Measurements from ENCODE around the gene ENO2. TPM values are rescaled to one million over a fixed set of nuclear protein-coding genes. Genes with fewer than 3 reads are reported as not detected.

The ENO2 gene
- polyA plus RNA-seq, 1 donor: 14.8 TPM

DNA sequence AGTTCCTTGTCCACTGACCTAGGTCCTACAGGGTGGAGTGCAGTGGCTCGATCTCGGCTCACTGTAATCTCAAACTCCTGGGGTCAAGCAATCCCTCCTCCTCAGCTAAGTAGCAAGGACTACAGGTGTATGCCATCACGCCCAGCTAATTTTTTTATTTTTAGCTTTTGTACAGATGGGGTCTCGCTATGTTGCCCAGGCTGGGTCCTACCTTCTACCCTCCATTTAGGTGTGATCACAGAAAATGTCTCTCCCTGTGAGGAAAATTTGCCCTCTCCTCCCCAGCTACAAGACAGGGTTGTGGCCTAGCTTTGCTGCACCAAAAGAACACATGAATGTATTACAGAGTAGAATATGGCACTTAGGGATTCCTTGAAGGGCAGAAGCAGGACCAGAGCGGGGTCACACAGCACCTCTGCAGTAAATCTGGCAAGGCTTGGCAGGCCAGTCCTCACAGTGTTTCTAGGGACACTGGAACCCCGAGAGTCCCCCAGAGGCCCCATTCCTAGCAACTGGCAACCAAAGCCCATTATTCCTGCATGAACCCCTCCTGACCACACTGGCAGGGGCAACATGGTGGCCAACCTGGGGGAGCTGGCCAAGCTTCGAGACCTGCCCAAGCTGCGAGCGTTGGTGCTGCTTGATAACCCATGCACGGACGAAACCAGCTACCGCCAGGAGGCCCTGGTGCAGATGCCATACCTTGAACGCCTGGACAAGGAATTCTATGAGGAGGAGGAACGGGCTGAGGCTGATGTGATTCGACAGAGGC lies 2.0 kb upstream of the ENO2 start:
- no peak for DNase-seq

DNA sequence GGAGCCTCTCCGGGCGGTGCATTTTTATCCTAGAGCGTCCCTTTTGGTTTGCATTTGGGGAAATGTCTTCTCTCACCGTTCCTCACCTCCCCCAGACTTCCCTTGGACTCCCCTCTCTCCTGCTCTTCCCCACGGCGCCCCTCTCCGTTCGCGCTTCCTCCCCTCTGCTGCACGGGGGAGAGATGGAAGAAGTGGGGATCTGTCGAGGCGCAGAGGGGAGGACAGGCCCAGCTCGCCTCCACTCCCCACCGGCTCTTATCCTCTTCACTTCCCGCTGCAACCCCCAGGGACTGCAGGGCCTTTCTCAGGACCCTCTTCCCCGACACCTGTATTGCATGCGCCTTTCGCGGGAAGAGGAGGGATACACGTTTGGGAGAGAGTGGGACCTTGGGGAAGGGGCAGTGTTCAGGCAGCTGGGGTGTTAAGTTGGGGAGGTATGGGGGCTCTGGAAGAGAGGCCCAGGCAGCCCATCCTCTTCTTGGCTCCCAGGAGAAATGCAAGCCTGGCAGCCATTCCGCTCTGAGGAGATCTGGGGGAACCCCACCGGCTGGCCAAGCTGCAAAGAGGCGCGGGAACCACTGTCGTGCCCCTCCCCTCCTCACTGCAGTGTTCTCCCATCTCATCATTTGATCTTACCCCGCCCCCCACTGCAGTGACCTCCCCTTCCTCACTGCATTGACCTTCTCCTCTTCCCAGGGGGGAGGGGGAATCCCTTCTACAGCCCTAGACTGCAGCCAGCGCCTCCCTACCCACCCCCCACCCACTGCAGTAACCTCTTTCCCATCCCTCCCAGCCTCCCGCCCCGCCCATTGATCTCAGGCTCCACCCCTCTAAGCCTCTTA lies 788 bp downstream of the ENO2 start:
- DNase-seq: no peak

DNA sequence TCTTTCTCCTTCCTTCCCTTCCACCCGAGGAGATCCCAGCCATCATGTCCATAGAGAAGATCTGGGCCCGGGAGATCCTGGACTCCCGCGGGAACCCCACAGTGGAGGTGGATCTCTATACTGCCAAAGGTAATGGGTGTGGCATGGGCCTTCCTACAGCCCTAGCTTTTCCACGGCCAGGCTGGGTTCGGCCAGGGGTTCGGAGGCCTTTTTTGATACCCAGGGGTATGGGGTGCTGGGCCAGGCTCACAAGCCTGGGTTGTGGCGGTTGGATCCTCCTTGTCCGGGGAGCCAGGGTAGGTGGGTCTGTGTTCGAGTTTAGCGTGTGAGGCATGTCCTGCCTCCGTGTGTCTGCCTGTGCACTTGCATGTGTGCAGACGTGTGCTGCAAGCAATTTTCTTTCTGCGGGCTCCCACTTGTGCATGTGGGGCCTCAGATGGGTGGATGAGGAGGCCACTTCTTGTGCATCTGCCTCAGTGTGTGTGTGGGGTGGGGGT lies 1.5 kb downstream of the ENO2 start:
- no peak for DNase-seq

DNA sequence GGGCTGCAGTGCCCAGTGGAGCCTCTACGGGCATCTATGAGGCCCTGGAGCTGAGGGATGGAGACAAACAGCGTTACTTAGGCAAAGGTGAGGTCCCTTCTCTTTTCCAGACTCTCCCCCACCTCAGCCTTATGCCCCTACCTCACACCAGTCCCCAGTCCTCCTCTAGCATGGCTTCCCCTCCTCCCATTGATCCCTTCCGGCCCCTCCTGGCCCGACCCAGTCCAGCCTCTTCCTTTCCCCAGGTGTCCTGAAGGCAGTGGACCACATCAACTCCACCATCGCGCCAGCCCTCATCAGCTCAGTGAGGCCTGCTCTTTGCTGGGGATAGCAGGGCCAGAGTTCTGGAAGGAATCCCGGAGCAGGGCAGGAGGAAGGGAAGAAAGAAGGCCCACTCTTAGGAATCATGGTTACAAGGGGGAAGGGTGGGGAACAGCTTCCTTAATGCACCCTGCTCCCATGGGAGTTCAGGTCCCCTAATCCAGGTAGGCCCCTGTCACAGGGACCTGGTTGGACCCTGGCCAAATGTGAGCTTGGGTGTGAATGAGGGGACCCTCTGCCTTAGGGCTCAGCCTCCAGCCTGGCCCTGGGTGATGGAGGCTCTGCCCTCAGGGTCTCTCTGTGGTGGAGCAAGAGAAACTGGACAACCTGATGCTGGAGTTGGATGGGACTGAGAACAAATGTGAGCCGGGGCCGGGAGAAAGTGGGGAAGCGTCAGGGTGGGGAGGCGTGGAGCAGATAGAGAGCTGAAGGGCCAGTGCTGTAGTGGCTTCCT lies 2.2 kb downstream of the ENO2 start:
- DNase-seq: no peak

DNA sequence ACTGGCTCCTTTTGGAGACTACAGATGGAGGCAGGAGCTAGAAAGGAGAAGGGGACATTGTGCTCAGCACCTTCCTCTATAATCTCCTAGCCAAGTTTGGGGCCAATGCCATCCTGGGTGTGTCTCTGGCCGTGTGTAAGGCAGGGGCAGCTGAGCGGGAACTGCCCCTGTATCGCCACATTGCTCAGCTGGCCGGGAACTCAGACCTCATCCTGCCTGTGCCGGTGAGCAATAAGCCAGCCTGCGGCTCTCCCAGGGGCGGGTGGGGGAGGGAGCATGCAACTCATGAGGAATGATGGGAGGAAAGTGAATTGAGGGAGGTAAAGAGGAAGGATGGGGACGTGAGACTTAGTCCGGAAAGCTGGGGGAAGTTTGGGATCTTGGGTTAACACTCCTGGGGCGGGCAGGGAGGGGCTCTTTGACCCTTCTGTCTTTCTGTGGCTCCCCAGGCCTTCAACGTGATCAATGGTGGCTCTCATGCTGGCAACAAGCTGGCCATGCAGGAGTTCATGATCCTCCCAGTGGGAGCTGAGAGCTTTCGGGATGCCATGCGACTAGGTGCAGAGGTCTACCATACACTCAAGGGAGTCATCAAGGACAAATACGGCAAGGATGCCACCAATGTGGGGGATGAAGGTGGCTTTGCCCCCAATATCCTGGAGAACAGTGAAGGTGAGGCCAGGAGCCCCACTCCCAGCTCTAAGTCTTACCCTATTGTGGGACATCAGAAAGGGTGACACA lies 3.3 kb downstream of the ENO2 start:
- no peak for DNase-seq

DNA sequence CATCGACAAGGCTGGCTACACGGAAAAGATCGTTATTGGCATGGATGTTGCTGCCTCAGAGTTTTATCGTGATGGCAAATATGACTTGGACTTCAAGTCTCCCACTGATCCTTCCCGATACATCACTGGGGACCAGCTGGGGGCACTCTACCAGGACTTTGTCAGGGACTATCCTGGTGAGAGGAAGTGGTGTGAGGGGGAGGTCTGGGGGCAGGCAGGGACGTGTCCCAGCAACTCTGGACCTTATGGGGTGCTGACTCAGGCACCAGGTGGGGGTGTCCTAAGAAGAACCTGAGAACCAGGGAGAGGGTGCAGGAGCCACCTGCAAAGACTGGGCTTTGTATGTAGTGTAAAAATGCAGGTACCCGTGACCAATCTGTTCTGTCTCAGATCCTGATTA lies 5.2 kb downstream of the ENO2 start:
- DNase-seq: no peak

DNA sequence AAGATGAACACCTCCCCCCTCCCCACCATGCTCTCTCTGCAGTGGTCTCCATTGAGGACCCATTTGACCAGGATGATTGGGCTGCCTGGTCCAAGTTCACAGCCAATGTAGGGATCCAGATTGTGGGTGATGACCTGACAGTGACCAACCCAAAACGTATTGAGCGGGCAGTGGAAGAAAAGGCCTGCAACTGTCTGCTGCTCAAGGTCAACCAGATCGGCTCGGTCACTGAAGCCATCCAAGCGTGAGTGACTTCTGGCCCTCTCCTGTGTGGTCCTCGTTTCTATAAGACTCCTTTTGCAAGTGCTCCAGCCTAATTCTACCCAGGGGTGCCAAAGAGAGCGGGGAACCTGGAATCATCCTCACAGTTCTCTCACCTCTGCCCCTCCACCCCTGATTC lies 7.2 kb downstream of the ENO2 start:
- no peak for DNase-seq

DNA sequence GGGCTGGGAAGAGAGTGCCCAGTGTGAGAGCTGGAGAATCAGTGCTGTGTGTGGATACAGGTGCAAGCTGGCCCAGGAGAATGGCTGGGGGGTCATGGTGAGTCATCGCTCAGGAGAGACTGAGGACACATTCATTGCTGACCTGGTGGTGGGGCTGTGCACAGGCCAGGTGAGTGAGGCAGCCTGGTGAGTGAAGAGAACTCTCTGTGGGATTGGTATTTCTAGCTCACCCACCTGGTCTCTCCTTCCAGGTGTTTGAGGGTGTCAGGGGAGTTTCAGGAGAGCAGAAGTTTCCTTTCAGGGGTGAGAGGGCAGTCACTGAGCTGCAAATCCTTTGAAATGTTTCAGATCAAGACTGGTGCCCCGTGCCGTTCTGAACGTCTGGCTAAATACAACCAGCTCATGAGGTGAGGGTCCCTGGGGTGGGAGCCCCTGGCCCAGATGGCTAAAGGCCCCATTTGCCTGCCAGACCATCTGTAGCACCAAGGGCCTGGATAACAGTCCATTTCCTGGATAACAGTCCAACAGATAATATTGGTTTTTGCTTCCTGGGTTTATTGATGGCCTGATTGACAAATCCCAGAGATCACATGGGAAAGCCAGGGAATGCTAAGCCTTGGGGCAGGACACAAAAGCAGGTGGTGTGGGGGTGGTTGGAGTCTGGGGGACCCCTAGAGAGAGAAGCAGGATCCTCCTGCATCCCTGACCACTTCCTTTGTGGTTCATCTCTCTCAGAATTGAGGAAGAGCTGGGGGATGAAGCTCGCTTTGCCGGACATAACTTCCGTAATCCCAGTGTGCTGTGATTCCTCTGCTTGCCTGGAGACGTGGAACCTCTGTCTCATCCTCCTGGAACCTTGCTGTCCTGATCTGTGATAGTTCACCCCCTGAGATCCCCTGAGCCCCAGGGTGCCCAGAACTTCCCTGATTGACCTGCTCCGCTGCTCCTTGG lies 7.9 kb downstream of the ENO2 start:
- no peak for DNase-seq

DNA sequence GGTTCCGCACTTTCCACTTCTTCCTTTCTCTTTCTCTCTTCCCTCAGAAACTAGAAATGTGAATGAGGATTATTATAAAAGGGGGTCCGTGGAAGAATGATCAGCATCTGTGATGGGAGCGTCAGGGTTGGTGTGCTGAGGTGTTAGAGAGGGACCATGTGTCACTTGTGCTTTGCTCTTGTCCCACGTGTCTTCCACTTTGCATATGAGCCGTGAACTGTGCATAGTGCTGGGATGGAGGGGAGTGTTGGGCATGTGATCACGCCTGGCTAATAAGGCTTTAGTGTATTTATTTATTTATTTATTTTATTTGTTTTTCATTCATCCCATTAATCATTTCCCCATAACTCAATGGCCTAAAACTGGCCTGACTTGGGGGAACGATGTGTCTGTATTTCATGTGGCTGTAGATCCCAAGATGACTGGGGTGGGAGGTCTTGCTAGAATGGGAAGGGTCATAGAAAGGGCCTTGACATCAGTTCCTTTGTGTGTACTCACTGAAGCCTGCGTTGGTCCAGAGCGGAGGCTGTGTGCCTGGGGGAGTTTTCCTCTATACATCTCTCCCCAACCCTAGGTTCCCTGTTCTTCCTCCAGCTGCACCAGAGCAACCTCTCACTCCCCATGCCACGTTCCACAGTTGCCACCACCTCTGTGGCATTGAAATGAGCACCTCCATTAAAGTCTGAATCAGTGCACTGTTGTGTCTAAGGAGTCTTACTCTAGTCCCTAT lies 8.8 kb downstream of the ENO2 start:
- DNase-seq: no peak

DNA sequence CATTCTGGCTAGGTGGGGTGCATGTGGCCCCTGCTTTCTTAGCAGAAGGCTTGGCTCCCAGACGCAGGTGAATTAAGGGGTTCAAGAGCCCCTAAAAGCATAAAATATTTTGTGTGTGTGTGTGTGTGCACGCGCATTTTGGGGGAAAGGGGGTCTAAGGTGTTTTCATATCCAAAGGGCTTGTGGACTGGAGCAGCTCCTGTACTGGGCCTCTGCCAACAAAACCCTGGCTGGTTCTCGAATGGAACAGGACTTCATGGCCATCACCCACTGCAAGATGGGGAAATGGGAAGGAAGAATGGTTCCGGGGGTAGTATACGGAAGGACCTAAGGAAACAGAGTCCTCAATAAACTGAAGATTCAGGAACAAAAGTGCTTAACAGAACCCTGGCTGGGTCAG lies 9.5 kb downstream of the ENO2 start:
- DNase-seq: no peak

DNA sequence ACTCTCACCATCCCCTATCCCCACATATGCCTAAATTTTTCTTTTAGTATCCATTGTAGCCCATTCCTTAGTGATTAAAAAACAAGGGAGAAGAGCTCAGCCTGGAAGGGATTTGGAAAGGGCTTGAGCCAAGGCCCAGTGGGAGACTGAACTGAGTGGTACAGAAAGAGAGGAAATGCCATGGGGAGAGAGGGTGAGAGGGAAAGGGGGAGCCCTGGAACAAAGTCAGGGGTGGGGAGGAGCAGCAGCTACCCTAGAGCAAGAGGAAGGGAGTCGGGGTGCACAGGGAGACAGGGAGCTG lies 10.8 kb downstream of the ENO2 start:
- no peak for DNase-seq

DNA sequence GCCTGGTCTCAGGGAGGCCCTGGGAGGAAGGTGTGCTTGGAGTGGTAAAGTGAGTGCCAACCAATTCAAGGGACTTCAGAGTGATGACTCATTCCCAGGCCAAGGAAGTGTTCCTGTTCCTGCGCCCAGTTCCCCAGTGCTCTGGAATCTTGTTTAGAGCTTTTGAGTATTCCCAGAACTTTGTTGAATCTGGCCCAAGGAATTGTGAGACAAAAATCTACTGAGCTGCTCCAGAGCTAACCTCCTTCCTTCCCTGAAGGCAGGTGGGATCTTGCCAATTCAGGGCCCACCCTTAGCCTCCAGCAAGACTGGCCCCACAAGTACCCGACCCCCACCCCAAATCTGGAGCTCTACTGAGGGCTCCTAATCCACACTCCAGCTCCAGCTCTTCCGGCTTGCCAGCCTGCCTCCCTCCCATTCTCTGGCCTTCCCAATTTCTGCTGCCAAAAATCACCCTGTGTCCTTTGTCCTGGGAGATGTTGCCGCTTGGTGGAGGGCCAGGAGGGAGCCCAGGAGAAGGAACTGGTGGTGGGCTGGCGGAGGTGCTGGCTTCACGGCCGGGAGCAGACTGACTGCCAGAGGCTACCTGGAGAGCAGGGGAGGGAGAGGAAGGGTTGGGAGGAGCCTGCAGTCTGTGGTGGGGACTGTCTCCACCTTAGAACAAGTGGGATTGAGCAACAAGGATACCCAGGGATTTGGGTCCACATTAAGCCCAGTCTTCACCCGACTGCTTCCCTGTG lies 11.3 kb downstream of the ENO2 start:
- DNase-seq: peak; percentile 73

DNA sequence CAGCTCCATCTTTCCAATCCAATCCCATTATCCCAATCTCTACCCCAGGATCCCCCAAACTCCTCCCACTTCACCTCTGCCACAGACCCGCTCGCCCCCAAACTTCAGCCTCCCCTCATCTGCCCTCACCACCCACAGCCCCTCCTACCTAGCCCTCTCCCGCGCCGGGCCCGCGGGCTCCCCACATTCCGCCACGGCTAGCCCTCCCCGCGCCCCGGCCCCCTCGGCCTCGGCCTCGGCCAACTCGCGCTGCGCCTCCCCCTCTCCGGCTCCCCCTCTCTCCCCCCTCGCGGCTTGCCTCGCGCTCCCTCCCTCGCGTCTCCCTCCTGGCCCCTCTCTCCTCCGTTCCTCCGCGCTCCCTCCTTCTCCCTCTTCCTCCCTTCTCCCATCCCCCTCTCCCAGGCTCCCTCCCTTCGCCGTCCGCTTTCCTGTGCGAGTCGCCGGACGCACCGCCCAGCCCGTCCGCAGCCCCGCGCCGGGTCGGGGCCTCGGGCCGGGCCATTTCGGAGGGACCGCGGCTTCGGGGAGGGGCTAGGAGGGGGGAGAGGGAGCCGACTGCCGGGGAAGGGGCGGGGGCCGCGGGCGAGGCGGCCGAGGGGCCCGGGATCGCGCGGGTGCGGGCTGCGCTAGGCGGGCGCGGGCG lies 13.1 kb downstream of the ENO2 start, which contains the start of gene ATN1:
Gene ATN1, plus strand, starts transcription at position 581 of the 643 bp plus-strand sequence. CDS start 6,043 bp downstream, outside the sequence.
- peak; percentile 91 for DNase-seq

DNA sequence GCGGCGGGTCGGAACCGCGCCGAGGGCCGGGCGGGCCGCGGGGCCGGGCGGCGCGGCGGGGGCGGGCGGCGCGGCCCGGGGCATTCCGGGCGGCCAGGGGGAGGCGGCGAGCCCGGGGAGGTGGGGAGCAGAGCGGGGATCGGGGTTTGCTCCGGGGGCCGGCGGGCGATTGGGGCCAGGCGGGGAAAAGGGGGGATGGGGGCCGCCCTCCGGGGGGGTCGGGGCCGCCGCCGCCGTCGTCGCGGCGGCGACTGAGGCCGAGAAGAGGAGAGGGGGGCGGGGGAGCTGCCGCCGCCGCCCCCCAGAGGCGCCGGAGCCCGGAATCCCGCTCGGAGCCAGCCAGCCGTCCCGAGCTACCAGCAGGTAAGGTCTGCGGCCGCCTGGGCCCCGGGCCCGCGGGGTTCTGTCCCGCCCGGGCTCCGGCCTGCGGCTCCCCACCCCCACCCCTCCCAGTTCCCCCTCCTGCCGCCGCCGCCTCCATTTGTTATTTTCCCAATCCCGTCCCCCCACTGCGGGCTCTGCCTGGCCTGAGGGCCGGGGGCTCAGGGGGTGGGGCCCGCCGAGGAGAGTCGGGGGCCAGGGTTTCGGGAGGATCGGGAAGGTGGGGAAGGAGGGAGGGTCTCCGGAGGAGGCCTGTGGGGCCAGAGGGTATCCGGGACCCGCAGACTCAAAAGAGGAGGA lies 13.8 kb downstream of the ENO2 start:
- no peak for DNase-seq

DNA sequence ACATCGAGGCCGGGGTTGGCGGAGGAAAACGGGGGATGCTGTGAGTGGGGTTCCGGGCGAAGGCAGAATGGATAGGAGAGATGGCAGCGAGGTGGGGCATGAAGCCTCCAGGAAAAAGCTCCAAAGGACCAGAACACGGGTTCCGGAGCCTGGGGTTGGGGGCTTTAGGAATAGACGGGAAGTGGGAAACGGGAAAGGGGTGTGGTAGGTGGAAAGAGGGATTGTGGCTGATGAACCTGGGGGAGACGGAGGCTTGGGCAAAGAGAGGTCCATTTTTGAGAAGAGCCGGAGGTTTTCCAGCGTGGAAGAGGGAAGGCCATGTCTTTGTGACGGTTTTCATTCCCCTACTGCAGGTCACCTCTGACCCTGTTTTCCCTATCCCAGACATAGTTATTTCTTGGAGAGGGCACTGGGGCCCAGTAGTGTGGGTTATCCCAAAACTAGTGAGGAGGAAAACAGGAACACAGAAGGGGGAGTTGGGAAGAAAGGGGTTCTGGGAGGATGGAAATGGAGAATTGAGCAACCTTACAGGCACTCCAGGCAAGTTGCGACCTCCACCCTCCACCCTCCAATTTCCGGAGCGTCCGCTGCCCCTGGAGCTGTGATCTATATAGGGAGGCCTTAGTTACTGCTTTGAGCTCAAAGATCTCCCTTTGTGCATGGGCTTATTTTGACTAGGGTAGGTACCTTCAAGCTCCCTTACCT lies 14.5 kb downstream of the ENO2 start:
- no peak for DNase-seq

DNA sequence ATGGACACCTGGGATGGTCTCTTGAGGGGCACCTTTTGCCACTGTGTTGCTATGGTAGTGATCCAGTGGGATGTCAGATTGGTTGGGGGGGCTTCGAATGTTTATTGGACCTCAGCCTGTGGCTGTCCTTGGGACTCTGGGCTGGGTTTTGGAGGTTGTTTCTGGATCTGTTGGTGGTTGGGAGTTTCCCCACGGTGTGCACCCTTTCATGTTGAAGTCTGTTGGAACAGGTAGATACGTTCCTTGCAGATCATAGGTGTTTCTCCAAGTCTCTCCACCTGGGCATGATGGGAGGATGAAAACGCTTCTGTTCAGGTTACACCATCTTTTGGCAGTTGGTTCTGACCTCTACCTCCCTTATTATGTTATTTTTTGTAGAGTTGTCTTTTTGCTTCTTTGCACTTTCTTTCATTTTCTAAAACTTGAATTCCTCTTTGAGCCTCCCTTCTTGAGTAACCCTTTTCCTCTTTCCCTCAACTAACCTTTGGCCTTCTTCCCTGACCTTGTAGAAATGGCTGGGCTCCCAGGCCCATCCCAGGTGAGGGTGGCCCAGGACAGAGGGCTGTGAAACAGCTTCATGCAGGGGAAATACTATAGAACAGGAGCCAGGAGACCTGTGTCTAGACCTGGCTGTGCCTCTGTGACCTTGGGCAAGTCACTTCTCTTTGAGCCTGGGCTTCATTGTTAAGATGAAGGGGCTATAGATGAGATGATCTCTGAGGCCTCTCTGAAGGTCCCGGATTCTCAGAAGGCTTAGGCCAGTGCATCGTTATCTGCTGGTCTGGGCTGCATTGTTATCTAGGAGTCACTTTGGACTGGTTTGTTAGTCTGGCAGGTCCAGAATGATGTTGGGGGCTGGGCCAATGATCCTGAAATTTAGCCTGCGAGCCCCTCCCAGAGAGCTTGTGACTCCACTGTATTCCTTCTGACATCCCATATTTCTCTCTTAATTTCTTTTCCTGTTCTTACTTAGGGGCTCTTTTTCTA lies 15.4 kb downstream of the ENO2 start:
- DNase-seq: no peak
